HG03064 (cell line): Measurements from ENCODE around the gene PGAP1.

Experiments used
- ATAC-seq: cut with Tn5 transposase; IDR thresholded peaks from one replicate; pipeline ENCODE4 v1.9.1; 2021; ENCODE audit warnings: low read depth; ENCODE audit not compliant: unreplicated experiment

PGAP1 gene

DNA sequence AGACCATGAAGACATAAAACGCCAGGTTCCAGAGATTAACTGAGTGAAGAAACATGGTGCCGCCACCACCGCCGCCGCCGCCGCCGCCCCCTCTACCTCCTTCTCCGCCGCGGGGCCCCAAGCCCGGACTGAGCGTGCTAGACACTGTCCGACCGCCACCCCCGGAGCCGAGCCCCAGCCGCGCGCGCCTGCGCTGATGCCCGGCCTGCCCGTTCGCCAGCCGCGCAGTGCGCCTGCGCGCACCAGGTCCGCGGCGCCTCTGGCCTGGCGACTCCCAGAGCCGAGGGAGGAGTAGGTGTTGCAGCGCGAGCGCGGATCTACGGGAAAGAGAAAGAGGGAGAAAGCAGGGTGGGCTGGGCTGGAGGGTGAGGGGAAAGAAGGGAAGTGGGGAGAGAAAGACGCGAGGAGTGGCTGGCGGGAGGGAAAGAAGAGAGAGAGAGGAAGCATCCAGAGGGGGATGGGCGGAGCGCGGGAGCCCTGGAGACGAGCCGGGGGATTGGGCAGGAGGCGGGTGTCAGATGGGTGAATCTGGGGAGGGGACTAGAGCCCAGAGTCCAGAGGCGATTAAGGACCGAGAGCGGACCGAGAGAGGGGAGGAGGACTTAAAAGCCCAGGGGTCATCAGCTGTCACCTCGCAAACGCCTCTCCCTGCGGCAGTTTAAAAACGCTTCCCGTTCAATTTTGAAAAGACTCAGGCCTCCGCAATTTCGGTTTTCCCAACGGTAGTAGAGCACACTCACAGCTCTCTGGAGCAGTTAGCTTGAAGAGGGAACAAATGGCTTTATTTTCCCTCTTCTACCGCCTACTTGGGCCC, at the start of gene PGAP1:
Gene PGAP1 (minus strand): TSS at position 146 of the 814 bp plus-strand sequence. CDS start 91 bp downstream, at position 55.
- ATAC-seq = peak; percentile 69

- ATAC-seq = no peak
Measured at GRCh38 chr2:196974970-196975369, 48.5 kb upstream of the PGAP1 start.

DNA sequence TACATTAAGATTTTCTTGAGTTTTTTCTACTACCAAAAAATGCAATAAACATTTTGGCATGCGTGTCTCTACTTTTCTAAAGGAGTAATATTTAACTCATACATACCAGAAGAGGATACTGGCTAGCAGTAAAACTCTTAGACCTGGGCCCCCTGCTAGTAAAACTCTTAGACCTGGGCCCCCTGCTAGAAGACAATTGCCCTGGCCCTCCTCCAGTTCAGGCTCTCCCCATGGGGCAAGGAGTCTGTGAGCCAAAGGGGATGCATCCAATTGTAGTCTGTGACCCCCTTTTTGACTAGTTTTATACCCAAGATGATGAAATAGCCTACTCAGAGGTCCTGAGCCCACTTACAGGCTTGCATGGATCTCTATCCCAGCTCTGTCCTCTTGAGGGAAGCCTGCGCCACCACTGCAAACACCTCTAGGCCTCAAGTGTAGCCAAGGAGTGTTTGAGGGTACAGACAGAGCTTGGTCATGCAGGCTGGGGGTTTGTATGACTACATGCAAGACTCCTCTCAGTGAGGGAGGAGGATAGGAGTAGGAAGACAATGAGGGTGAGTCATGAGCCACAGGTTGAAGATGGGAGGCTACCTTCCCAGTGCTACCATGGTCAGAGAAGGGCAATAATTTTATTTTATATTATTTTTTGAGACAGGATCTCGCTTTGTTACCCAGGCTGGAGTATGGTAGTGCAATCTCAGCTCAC, 45.2 kb upstream of the PGAP1 start:
- no peak for ATAC-seq

GRCh38 chr2:196970099-196970498, 43.6 kb upstream of the PGAP1 start:
- no peak for ATAC-seq

GRCh38 chr2:196968516-196968915, 42.0 kb upstream of the PGAP1 start:
- ATAC-seq = no peak

DNA sequence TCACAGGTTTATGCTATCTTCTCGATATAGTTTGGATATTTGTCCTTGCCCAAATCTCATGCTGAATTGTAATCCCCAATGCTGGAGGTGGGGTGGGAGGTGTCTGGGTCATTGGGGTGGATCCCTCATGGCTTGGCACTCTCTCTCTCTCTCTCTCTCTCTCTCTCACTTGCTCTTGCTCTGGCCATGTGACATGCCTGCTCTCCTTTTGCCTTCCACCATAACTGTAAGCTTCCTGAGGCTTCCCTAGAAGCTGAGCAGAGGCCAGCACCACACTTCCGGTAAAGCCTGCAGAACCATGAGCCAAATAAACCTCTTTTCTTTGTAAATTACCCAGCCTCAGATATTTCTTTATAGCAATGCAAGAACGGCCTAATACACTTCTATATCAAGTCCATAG, 41.3 kb upstream of the PGAP1 start:
- no peak for ATAC-seq

DNA sequence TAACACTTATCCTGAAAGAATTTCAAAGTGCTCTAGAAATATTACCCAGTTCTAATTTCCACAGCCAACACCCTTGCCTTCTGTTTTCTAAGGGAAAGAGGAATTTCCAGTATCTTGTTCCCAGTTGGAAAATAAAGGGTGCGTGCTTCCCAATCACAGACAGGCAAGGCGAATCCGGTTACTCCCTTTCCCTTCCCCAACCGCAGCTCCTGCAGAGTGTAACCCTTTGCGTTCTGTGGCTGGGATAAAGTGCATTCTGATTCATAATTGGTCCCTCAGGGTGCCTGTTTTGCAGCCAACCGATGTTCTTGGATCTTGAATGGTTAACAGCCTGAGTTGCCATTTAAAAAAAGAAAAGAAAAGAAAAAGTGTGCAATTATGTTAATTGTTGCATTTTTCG, 40.6 kb upstream of the PGAP1 start:
- ATAC-seq = no peak

DNA sequence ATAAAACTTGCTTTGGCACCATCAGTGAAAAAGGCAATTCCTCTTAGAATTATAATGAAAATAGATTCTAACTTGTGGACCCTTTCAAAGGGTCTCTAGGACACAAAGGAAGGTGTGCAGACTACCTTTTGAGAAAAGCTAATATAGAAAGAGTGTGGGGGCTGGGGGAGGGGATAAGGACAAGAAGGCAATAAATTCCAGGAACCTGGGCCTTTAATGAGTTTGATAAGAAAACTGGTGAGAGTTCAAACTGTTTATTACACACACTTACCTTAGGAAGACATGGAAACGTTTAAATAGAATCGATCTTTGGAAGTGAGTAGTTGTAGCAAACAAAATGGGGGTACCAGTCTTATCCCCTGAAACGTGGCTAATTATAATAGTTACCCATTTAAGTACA, 39.6 kb upstream of the PGAP1 start:
- ATAC-seq = no peak

DNA sequence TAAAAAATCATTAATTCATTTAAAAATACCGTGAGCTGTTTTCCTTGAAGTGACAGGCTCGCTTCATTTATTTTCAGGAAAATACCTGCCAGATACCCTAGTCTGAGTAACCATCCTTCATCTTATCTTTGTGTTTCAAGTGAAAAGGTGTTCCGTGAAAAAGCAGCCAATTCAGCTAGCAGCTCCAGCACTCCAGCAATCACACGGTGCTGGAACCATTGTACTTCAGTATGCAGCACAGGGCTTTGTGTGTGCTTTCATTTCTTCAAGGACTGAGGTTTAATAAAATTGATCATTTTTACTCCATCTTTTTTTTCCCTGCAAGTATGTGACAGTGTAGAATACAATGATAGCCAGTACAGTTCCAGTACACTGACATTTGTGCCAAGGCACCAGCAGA, 39.1 kb upstream of the PGAP1 start:
- ATAC-seq = no peak

GRCh38 chr2:196963961-196964360, 37.5 kb upstream of the PGAP1 start:
- ATAC-seq = no peak

DNA sequence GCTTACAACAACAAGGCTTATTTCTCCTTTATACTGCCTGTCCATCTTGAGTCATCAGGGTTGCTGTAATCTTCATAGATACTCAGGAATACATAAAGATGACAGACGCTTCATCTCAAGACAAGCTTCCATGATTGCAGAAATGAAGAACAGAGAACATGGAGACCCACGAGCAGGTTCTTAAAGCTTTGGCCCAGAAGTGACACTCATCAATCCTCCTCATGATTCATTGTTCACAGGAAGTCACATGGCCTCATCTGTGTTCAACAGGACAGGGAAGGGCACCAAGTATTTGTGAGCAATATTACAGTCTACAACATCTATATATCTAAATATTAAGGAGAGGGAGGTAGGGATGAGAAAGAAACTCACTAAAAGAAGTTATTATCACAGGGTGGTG, 36.5 kb upstream of the PGAP1 start:
- no peak for ATAC-seq

- ATAC-seq = no peak
Measured at GRCh38 chr2:196962325-196962724, 35.8 kb upstream of the PGAP1 start.

DNA sequence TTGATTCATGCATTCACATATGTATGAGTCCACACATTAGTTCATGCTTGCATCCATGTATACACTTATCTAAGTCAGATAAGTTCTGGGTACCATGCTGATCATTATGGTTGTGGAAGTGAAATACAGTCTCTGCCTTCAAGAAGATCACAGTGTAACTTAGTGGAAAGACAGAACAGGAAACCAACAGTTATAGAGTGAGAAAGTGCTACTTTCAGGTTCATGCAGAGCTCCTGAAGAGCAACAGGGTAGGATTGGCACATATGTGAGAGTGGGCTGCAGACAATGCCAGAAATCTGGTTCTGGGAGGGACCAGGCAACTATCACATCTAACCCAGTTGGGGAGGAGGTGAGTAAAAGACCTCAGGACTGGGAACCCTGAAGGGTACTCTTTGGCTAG, 35.4 kb upstream of the PGAP1 start:
- ATAC-seq = peak; percentile 99

DNA sequence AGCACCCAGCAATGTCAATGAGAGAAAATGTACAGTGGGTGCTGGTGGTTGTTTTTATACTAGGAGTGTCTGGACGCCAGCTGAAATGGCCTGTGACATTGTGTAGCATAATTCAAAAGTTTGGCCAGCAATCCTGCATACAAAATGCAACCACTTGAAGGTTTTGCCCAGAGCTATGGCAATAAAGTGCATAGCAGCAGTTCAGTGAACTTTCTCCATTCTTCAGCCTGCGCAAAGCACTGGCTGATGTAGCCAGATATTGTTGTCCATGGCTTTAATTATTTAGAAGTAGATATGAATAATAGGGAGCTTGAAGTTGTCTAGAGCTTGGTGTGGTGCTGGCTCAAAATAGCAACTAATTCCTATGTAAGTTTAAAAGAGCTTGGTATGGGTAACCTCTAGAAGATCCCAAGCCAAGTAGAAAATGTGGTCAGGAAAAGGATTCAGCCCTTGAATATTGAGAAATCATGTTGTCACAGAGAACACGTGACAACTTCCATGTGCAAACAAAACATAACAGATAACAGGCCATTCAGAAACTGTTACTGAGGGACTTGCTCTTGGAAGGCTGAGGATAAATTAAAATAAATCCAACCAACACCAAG, 33.3 kb upstream of the PGAP1 start:
- no peak for ATAC-seq

GRCh38 chr2:196959281-196959680, 32.8 kb upstream of the PGAP1 start:
- no peak for ATAC-seq

DNA sequence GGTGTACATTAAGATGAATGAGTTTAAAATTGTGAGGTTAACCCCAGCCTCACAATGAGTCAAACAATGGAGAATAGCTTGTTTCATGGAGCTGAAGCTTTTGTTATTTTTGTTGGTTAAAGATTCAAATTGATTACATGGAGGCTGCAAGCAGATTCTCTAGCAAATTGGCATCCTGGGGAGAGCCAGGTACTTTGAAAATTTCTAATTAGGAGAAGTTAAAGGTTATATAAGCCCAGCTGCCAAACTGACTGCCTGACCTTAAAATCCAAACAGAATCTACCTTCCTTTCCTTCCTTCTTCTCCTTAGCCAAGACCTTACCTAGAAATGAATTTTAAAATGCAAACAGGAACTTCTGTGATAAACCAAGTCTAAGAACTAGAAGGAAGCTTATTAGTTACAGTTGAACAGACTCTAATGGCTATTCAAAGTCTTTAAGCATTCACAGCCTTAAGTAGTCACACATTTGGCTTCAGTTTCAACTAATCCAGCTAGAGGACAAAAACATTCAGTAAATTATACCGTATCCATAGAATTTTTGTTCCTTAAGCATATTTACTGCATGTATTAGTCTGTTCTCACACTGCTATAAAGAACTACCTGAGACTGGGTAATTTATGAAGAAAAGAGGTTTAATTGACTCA, 31.5 kb upstream of the PGAP1 start:
- ATAC-seq = no peak

- ATAC-seq = no peak
Measured at GRCh38 chr2:196957442-196957841, 30.9 kb upstream of the PGAP1 start.

GRCh38 chr2:196956069-196956468, 29.6 kb upstream of the PGAP1 start:
- no peak for ATAC-seq

- no peak for ATAC-seq
Measured at GRCh38 chr2:196955036-196955435, 28.5 kb upstream of the PGAP1 start.

GRCh38 chr2:196954001-196954400, 27.5 kb upstream of the PGAP1 start:
- ATAC-seq = no peak

GRCh38 chr2:196952936-196953335, 26.4 kb upstream of the PGAP1 start:
- ATAC-seq = no peak
